AG10803 (cell line): ENCODE data around the gene RPLP2.

ENCODE experiments used
- DNase-seq: peaks from one replicate; pipeline ENCODE4 v3.0.0; 2010; ENCODE audit warnings: low read depth
- H3K4me3 ChIP-seq: 2 replicates; pipeline ENCODE4 v1.5.1; 2011; ENCODE audit warnings: mild to moderate bottlenecking, low read length, control low read depth
- TF ChIP-seq, protein P1 (sequence below): conservative IDR thresholded peaks from 2 replicates; pipeline ENCODE4 v1.5.1; 2011; ENCODE audit warnings: mild to moderate bottlenecking, low read length, control low read depth, inconsistent platforms

RPLP2 gene

GRCh38 chr11:819129-819931, 9.6 kb downstream of the RPLP2 start:
- peak; percentile 86 for DNase-seq

DNA sequence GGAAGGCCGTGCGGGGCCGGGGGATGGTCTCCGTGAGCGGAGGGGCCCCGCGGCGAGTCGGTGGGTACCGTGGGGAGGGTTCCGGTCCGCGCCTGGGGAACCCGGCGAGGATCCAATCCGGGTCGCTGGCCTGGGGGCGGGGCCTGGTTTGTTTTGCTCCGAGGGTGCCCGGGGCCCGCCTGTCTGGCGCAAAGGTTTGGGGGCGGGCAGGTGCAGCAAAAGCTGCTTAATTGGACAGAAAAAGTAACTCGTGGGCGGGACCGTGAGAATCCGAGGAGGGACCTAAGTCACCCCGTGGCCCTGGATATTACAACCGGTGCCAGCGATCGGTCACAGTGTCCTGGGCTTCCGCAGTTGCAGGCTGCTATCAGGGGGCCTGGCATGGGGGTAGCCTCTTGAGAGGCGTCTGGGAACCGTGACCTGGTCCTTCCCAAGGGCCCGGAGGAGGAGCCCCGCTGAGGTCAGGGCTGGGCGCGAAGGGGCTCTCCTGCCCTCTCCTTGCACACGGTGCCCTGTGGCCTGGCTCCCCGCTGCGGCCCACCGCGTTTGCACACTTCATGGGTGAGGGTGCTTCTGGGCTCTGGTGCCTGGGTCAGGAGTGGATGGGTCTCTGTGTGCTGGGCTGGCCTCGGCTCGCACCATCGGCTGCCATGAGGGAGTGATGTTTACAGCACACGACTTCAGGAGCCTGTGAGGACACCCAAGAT, 10.3 kb downstream of the RPLP2 start:
- DNase-seq, result peak; percentile 59
- H3K4me3 ChIP-seq, result peak overlapping the region; percentile 78
- TF ChIP-seq, protein P1, sequence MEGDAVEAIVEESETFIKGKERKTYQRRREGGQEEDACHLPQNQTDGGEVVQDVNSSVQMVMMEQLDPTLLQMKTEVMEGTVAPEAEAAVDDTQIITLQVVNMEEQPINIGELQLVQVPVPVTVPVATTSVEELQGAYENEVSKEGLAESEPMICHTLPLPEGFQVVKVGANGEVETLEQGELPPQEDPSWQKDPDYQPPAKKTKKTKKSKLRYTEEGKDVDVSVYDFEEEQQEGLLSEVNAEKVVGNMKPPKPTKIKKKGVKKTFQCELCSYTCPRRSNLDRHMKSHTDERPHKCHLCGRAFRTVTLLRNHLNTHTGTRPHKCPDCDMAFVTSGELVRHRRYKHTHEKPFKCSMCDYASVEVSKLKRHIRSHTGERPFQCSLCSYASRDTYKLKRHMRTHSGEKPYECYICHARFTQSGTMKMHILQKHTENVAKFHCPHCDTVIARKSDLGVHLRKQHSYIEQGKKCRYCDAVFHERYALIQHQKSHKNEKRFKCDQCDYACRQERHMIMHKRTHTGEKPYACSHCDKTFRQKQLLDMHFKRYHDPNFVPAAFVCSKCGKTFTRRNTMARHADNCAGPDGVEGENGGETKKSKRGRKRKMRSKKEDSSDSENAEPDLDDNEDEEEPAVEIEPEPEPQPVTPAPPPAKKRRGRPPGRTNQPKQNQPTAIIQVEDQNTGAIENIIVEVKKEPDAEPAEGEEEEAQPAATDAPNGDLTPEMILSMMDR, result no peak

More at GRCh38 chr11:819129-819931, 9.6 kb downstream of the RPLP2 start:
- H3K4me3 ChIP-seq, result peak overlapping the region; percentile 82
- TF ChIP-seq, protein P1, result no peak

DNA sequence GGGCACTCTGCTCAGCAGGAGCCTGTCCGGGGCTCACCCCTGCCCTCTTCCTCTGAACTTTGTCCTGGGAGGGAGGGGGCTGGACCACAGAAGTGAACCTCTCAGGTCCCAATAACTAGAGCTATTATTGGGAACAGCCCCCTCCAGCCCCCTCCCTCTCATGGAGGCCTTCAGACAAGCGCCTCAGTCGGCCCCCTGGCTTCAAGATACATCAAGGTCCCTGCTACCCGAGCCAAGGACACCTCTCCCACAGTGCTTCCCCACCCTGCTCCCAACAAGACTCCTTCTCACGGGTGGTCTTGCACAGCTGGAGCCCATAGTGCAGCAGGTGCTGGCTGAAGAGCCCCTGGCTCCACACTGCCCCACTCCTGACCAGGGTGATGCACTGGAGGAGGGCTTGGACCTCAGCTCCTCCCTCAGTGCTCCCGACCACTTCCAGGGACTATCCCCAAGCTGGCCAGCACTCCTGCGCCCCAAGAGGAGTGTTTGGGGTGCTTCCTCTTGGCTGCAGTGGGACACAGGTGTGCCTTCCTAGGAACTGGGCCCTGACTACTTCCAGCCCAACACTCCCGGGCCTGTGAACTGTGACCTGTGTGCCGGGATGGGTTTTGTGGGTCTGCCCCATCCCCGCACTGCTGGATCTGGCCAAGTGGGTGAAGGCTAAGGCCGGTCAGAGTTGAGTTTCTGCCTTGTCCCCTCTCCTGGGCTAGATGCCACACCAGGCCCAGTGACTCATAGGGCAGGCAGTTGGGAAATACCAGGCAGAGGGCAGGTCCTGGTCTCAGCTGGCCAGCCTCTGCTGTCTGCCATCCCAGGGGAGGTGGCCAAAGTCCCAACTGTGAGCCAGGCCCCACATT, 11.1 kb downstream of the RPLP2 start:
- peak; percentile 81 for DNase-seq
- TF ChIP-seq, protein P1, result no peak

GRCh38 chr11:821512-822371, 12.0 kb downstream of the RPLP2 start:
- H3K4me3 ChIP-seq, result peak overlapping the region; percentile 78
- TF ChIP-seq, protein P1, result no peak
- DNase-seq, result no peak

More for the DNA sequence above, 11.1 kb downstream of the RPLP2 start:
- H3K4me3 ChIP-seq, result peak overlapping the region; percentile 78

GRCh38 chr11:823441-824291, 13.9 kb downstream of the RPLP2 start:
- TF ChIP-seq, protein P1, result no peak
- no peak overlapping the region for H3K4me3 ChIP-seq
- no peak for DNase-seq
